ENCODE results near the gene COL23A1.
"Not testable (repeated sequence)": the region's sequence is repeated elsewhere in the genome, so short reads cannot be mapped to it uniquely, and the experiment has no call there.

COL23A1 gene

DNA sequence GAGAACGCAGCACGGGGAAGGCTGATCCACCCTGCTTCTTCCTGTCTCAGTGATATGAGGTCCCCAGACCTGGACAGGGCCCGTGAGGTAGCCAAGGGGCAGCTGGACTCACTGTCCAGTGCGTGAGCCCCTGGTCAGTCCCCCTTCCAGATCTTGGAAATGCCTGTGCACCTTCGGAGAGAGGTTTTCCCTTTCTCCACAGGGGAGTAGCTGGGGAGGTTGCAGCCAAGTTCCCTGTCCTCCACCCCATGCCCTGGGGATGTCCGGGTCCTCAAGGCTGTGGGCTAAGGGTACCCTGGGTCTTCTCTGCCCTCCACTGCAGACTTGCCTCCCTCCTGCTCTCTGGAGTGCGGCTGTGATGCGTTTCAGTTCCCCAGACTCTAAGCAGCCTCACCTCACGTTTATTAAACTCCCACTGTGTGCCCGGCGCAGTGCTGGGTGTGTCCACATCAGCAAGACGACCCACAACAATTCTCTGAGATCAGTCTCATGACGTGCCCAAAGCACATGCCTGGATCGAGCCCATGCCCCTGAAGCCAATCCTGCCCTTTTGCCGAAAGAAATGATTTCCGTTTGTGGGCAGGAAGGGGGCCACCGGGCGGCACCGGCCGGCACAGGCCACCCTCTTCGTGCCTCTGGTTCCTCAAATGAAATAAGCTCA is 256.2 kb downstream of the COL23A1 start:
- DNase-seq, result no peak

- no peak for DNase-seq
Observed at GRCh38 chr5:178332210-178332641, 258.0 kb downstream of the COL23A1 start.

DNA sequence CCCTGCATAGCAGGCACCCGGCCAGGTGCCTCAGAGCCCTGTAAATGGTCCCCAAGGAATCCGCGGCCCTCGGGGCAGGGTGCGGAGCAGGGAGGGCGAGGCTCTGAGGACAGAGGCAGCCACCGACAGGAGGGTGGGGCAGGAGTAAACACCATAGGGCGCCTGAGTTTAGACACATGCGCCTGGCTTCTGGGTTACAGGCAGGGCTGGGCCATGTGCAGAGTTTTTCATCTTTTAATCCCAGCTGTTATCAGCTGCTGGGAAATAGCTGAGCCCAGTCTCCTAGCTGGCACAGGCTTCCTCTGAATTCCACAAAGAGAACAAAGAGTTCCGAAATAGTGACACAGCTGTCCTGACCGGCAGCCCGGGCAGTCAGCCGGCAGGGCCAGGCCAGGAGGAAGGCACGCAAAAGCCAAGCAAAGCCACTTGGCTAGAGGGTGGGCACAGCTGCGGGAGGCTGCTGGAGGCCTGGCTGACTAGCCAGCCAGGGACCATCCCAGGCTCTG is 258.6 kb downstream of the COL23A1 start:
- no peak for DNase-seq

- DNase-seq, result no peak
Observed at GRCh38 chr5:178330791-178331404, 259.3 kb downstream of the COL23A1 start.

DNA sequence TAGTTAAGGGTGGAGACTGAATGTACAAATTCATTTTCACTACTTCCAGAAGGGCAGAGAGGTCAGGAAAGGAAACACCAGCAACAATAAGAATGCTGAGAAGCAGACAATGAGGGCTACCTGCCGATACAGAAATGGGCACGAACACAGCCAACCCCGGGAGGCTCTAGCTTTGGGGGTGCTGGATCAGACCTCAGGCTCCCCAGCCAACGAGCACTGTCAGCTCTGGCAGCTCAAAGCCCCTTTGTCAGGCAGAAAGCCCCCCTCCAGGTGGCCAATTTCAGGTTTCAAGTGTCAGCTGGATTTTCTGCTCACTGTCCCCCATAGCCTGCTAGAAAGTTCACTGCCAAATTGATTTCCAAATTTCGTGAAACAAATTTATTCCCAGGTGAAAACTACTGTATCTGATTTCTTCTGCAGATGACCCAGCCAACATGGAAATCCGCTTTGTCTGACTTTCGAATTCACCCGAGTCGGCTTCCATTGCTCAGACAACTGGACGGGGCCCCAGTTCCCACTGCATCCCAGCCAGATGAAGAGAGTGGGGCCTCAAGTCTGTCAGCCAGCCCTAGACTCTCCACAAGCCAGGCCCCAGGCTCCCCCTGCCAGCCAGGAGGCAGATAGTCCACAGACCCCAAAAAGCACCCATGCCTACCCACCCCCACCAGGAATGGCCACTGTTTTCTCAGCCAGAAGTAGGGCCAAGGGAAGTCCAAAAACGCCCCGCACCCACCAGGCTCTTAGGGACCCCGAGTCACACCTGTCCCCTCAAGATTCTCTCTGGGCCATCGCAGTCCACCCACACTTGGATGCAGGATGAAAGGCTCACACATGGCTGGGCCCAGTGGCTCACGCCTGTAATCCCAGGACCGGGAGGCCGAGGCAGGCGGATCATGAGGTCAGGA is 261.1 kb downstream of the COL23A1 start:
- no peak for DNase-seq

DNA sequence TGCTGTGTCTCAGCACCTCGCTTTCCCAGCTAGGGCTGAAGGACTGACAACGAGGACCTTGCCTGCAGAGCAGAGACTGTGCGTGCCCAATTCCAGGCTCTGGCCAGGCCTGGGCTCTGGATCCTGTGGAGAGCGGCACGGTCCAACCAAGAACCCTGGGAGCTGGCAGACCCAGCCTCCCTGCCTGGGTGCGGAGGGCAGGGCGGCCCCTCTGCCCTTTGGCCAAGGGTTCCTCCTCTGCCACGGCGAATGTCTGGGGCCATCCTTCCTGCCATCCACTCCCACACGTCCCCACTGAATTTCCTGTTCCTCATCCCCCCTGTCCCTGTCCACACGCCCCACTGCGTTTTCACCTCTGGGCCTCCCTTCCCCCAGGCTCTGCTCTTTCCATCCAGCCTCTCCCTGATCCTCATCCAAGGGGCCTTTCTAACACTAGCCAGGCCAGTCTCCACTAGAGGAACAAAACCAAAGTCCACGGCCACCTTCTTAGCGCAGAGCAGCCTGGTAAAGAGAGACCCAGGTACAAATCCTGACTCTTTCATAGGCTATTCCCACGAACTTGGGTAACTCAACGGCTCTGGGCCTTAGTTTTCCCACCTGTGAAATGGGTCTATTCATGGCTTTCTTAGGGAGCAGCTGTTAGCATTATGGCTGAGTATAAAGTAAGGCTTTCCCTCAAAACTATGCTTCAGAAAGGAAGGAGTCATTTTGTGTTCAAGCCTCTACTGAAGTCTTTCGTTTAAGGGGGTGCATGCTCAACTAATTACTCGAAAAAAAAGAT is 262.1 kb downstream of the COL23A1 start:
- DNase-seq, result no peak

DNA sequence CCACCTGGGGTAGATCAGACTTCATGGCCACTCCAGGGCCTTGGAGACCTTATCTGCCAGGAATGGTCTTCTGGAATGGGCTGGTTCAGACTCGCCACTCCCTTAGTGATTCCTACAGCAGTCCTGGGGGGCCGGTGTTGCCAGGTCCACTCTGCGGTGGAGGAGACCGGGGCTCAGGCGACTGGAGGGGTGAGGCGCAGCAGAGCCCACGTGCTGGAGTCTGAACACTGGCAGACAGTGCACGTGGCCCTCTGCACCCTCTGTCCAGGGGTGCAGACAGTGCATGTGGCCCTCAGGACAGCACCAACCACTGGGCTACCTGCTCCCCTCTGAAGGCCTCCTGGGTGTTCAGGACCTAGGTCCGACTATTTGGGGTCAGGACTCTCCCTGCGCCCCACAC is 262.7 kb downstream of the COL23A1 start:
- DNase-seq, result no peak

- no peak for DNase-seq
Observed at GRCh38 chr5:178326374-178326715, 263.8 kb downstream of the COL23A1 start.

GRCh38 chr5:178325679-178326373 is 264.4 kb downstream of the COL23A1 start:
- no peak for DNase-seq

- no peak for DNase-seq
Observed at GRCh38 chr5:178325311-178325678, 264.9 kb downstream of the COL23A1 start.

- no peak for DNase-seq
Observed at GRCh38 chr5:178324481-178325310, 265.5 kb downstream of the COL23A1 start.

DNA sequence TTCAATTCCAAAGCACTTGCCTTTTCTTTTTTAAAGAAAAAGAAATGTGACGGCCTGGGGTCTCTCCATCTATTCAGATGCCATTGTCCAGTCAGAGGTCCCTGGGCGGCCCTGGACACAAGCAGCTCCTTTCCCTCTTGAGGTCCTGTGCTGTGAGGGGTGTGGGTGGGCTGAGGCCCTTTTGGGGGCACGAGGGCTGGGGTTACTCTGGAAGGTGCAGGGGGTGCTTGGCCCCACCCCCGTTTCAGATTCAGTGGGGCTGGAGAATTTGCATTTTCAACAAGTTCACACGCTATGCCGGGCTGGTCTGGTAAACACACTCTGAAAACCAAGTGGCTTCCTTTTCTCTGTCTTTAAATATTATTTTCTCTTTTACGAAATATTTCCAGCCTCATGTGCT is 266.2 kb downstream of the COL23A1 start:
- no peak for DNase-seq

DNA sequence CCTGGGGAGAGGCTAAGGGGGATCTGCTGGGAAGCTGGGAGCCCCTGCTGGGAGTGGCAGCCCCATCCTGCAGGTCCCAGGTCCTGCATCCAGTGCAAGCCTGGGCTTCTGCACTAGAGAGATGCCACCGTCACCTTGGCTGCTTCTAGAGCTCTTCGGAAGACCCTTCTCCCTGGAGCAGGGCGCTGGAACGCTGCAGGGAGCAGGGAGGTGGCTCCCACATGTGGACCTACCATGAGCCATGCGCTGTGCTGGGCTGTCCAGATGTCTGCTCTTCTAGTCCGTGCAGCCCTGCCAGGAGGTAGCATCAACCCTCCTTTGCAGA is 266.7 kb downstream of the COL23A1 start:
- DNase-seq, result no peak

GRCh38 chr5:178322736-178323540 is 267.3 kb downstream of the COL23A1 start:
- DNase-seq, result no peak

- no peak for DNase-seq
Observed at GRCh38 chr5:178320281-178320855, 269.8 kb downstream of the COL23A1 start.

DNA sequence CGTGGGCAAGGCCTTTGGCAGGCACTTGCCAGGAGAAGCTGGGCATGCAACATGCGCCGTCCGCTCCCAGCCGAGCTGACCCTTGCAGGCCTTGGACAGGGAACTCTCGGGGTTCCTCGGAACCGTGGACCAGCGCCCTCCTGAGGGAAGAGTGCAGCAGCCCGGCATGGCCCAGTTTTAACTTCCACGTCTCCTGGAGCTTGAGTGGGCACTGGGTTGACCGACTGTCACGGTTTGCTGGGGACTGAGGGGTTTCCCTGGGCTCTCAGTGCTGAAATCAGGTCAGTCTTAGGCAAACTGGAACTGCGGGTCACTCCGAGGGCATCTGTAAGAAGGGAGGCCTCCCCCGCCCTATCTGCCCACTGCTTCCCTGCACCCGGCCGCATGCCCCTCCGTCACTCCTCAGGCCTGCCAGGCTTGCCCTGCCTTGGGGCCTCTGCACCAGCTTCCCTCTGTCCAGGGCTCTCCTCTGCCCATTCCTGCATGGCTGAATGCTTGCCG is 270.6 kb downstream of the COL23A1 start:
- DNase-seq, result no peak

- no peak for DNase-seq
Observed at GRCh38 chr5:178318893-178319292, 271.3 kb downstream of the COL23A1 start.

DNA sequence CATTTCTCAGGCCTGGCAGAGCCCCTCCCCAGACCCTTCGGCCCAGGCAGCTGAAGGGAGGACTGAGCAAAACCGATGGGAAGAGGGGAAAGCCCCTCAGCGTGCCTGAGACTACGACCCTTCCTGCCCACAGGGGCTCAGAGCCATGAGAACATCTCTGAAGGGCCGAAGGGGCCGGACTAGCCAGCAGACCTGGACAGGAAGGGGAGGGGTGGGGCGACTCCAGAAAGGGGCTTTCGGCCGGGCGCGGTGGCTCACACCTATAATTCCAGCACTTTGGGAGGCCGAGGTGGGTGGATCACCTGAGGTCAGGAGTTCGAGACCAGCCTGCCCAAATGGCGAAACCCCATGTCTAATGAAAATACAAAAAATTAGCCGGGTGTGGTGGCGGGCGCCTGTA is 271.8 kb downstream of the COL23A1 start:
- no peak for DNase-seq

GRCh38 chr5:178317727-178318126 is 272.5 kb downstream of the COL23A1 start:
- not testable (repeated sequence) for DNase-seq
